Measurements from ENCODE around the gene TMPRSS13.
A peak's percentile ranks its signal among the peaks of the same experiment; 100 is the strongest.

DNA sequence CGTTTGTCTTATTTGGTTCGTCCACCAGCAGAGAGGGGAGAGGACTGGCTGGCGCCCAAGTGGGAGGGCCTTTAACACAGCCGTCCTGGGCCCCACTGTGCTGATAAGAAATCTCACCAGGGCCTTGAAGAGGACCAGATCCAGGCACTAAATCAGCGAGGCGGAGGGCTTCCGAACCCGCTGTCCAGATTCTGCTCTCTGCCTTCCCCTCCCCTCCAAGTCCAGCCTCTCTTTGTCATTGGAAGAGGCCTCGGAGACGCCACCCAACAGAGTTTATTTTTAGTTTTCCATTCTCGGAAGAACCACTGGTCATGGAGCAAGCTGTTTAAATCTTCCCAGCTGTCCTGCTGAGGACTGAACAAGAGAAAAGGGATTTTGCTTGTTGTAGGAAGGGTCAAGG, 43.4 kb downstream of the TMPRSS13 start:
- no peak for TF ChIP-seq POLR2A (IDR thresholded peaks at IDR 0.05)
- TF ChIP-seq, protein P1, sequence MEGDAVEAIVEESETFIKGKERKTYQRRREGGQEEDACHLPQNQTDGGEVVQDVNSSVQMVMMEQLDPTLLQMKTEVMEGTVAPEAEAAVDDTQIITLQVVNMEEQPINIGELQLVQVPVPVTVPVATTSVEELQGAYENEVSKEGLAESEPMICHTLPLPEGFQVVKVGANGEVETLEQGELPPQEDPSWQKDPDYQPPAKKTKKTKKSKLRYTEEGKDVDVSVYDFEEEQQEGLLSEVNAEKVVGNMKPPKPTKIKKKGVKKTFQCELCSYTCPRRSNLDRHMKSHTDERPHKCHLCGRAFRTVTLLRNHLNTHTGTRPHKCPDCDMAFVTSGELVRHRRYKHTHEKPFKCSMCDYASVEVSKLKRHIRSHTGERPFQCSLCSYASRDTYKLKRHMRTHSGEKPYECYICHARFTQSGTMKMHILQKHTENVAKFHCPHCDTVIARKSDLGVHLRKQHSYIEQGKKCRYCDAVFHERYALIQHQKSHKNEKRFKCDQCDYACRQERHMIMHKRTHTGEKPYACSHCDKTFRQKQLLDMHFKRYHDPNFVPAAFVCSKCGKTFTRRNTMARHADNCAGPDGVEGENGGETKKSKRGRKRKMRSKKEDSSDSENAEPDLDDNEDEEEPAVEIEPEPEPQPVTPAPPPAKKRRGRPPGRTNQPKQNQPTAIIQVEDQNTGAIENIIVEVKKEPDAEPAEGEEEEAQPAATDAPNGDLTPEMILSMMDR (IDR thresholded peaks at IDR 0.05): no peak
- peak; percentile 61 for TF ChIP-seq POLR2AphosphoS5 (IDR thresholded peaks at IDR 0.05)

Data from gastroesophageal sphincter (tissue), 3 donors.